SK-N-SH (cell line): Measurements from ENCODE around the gene MBOAT2.

Experiments
- CTCF ChIP-seq: fragments of 200-600 bp; sonication (generic); IDR thresholded peaks from 2 replicates; pipeline ENCODE4 v1.6.1; 2017; ENCODE audit warnings: antibody characterized with exemption, mild to moderate bottlenecking, moderate library complexity
- EP300 ChIP-seq, 2 experiments: IDR thresholded peaks; 2 replicates each; pipeline versions ENCODE4 v1.4.0 to v1.6.1; 2012; ENCODE audit warnings: borderline replicate concordance in 1 of 2, low read depth in 1 of 2, low read length in 1 of 2
- EZH2phosphoT487 ChIP-seq: fragments of 200-600 bp; sonication (generic); IDR thresholded peaks from 2 replicates; pipeline ENCODE4 v1.6.1; 2017; ENCODE audit warnings: low read depth, mixed run types, mild to moderate bottlenecking, antibody characterized with exemption, moderate library complexity, borderline replicate concordance
- GATA2 ChIP-seq: sonication (generic); formaldehyde crosslinking; IDR thresholded peaks from 2 replicates; pipeline ENCODE4 v1.5.0; 2020; ENCODE audit warnings: mild to moderate bottlenecking, missing genetic modification reagents
- MEF2A ChIP-seq: IDR thresholded peaks from 2 replicates; pipeline ENCODE4 v1.4.0; 2012; ENCODE audit warnings: low read depth, borderline replicate concordance
- RAD21 ChIP-seq: IDR thresholded peaks from 2 replicates; pipeline ENCODE4 v1.6.1; 2012; ENCODE audit warnings: mild to moderate bottlenecking, low read length
- RFX5 ChIP-seq: IDR thresholded peaks from 2 replicates; pipeline ENCODE4 v1.6.1; 2012; ENCODE audit warnings: mild to moderate bottlenecking, improper control_type of control experiment, low read length
- RXRA ChIP-seq: IDR thresholded peaks from 2 replicates; pipeline ENCODE4 v1.4.0; 2012; ENCODE audit warnings: low read depth, mild to moderate bottlenecking, borderline replicate concordance
- SIN3A ChIP-seq: IDR thresholded peaks from 2 replicates; pipeline ENCODE4 v1.6.1; 2012; ENCODE audit warnings: low read depth, mild to moderate bottlenecking, low read length, moderate library complexity, borderline replicate concordance
- TEAD4 ChIP-seq: IDR thresholded peaks from 2 replicates; pipeline ENCODE4 v1.4.0; 2012; ENCODE audit warnings: mild to moderate bottlenecking, borderline replicate concordance; ENCODE audit not compliant: insufficient read depth
- TF ChIP-seq, protein P1 (sequence below): IDR thresholded peaks from 2 replicates; pipeline ENCODE4 v1.4.0; 2012; ENCODE audit warnings: low read depth
- TF ChIP-seq, protein P2 (sequence below): IDR thresholded peaks from 2 replicates; pipeline ENCODE4 v1.4.0; 2012; ENCODE audit warnings: low read depth, borderline replicate concordance
- TF ChIP-seq, protein P3 (sequence below): IDR thresholded peaks from 2 replicates; pipeline ENCODE4 v1.6.1; 2012; ENCODE audit warnings: mild to moderate bottlenecking, low read depth, low read length, moderate library complexity
- TF ChIP-seq, protein P4 (sequence below): fragments of 150-350 bp; IDR thresholded peaks from 2 replicates; pipeline ENCODE4 v1.6.1; 2017; ENCODE audit warnings: antibody characterized with exemption, low read length, low read depth, borderline replicate concordance

DNA sequence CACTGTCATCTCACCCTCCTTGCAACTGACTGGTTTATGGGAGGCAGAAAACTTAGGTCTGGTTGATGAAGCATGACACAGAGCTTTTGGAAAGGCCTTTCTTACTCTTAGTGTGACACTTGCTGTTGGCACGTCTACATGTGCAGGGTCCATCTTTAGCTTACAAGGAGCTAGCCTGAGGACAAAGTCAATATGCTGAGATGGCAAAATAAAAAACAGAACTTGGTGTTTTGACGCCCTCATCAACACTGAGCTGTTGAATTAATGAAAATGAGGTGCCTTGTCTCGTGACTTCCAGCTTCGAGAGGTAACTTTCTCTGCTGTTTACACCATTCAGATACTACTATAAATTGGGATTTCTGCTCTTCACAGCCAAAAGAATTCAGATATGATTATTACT, 87.5 kb downstream of the MBOAT2 start:
- TF ChIP-seq CTCF (no peak), RFX5 (no peak), TEAD4 (no peak), MEF2A (no peak), EP300 (IDR thresholded peaks at IDR 0.05; ENCODE audit: borderline replicate concordance in 1 of 2, low read depth in 1 of 2, low read length in 1 of 2) (no peak), RAD21 (no peak), RXRA (no peak), SIN3A (no peak), GATA2 (no peak), EZH2phosphoT487 (no peak)
- TF ChIP-seq, protein P1, sequence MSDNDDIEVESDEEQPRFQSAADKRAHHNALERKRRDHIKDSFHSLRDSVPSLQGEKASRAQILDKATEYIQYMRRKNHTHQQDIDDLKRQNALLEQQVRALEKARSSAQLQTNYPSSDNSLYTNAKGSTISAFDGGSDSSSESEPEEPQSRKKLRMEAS, result no peak
- TF ChIP-seq, protein P2, sequence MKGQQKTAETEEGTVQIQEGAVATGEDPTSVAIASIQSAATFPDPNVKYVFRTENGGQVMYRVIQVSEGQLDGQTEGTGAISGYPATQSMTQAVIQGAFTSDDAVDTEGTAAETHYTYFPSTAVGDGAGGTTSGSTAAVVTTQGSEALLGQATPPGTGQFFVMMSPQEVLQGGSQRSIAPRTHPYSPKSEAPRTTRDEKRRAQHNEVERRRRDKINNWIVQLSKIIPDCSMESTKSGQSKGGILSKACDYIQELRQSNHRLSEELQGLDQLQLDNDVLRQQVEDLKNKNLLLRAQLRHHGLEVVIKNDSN, result no peak
- TF ChIP-seq, protein P3, sequence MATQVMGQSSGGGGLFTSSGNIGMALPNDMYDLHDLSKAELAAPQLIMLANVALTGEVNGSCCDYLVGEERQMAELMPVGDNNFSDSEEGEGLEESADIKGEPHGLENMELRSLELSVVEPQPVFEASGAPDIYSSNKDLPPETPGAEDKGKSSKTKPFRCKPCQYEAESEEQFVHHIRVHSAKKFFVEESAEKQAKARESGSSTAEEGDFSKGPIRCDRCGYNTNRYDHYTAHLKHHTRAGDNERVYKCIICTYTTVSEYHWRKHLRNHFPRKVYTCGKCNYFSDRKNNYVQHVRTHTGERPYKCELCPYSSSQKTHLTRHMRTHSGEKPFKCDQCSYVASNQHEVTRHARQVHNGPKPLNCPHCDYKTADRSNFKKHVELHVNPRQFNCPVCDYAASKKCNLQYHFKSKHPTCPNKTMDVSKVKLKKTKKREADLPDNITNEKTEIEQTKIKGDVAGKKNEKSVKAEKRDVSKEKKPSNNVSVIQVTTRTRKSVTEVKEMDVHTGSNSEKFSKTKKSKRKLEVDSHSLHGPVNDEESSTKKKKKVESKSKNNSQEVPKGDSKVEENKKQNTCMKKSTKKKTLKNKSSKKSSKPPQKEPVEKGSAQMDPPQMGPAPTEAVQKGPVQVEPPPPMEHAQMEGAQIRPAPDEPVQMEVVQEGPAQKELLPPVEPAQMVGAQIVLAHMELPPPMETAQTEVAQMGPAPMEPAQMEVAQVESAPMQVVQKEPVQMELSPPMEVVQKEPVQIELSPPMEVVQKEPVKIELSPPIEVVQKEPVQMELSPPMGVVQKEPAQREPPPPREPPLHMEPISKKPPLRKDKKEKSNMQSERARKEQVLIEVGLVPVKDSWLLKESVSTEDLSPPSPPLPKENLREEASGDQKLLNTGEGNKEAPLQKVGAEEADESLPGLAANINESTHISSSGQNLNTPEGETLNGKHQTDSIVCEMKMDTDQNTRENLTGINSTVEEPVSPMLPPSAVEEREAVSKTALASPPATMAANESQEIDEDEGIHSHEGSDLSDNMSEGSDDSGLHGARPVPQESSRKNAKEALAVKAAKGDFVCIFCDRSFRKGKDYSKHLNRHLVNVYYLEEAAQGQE, result no peak
- TF ChIP-seq, protein P4, sequence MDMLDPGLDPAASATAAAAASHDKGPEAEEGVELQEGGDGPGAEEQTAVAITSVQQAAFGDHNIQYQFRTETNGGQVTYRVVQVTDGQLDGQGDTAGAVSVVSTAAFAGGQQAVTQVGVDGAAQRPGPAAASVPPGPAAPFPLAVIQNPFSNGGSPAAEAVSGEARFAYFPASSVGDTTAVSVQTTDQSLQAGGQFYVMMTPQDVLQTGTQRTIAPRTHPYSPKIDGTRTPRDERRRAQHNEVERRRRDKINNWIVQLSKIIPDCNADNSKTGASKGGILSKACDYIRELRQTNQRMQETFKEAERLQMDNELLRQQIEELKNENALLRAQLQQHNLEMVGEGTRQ, result no peak
